Breast epithelium (tissue), 3 donors: ENCODE results near the gene ASGR2.

Experiments
- POLR2A ChIP-seq: fragments of 450-650 bp; IDR thresholded peaks from one replicate; pipeline ENCODE4 v1.6.1; 2016; ENCODE audit warnings: antibody characterized with exemption, mild to moderate bottlenecking, moderate library complexity
- POLR2AphosphoS5 ChIP-seq, 3 donors: sonication (generic); formaldehyde crosslinking; IDR thresholded peaks; one replicate each; pipeline ENCODE4 v1.6.1; 2017; ENCODE audit warnings: antibody characterized with exemption in 3 of 3
- TF ChIP-seq, protein P1 (sequence below), 3 donors: fragments of 450-650 bp; IDR thresholded peaks; one replicate each; pipeline ENCODE4 v1.5.1; 2016 to 2017; ENCODE audit warnings: antibody characterized with exemption in 3 of 3, mild to moderate bottlenecking in 3 of 3, moderate library complexity in 3 of 3

DNA sequence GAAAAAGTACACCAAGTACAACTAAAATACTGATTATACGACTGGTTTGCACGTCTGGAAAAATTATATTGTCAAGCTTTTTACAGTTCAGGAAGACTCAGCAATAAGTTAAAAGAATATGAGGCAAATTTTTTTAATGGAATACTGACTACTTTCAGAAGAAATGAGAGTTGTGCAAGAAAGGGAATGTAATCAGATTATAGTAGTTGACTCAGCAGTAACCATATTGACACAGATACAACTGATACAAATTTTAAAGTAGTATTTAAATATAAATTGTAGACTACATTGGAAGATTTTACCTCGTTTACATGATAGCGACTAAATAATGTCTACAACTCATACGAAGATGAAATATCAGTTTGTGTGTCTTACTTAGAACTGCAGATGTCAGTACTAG lies 16.7 kb downstream of the ASGR2 start:
- TF ChIP-seq, protein P1, sequence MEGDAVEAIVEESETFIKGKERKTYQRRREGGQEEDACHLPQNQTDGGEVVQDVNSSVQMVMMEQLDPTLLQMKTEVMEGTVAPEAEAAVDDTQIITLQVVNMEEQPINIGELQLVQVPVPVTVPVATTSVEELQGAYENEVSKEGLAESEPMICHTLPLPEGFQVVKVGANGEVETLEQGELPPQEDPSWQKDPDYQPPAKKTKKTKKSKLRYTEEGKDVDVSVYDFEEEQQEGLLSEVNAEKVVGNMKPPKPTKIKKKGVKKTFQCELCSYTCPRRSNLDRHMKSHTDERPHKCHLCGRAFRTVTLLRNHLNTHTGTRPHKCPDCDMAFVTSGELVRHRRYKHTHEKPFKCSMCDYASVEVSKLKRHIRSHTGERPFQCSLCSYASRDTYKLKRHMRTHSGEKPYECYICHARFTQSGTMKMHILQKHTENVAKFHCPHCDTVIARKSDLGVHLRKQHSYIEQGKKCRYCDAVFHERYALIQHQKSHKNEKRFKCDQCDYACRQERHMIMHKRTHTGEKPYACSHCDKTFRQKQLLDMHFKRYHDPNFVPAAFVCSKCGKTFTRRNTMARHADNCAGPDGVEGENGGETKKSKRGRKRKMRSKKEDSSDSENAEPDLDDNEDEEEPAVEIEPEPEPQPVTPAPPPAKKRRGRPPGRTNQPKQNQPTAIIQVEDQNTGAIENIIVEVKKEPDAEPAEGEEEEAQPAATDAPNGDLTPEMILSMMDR (IDR thresholded peaks at IDR 0.05): no peak
- no peak for TF ChIP-seq POLR2A
- TF ChIP-seq POLR2AphosphoS5 (IDR thresholded peaks at IDR 0.05): no peak
